ENCODE data around the gene MS4A4A. TPM values are rescaled to one million over a fixed set of nuclear protein-coding genes. Genes with fewer than 3 reads are reported as not detected.

Gene MS4A4A
- total RNA-seq, 1 donor from 2014 or later = 13.9 TPM

DNA sequence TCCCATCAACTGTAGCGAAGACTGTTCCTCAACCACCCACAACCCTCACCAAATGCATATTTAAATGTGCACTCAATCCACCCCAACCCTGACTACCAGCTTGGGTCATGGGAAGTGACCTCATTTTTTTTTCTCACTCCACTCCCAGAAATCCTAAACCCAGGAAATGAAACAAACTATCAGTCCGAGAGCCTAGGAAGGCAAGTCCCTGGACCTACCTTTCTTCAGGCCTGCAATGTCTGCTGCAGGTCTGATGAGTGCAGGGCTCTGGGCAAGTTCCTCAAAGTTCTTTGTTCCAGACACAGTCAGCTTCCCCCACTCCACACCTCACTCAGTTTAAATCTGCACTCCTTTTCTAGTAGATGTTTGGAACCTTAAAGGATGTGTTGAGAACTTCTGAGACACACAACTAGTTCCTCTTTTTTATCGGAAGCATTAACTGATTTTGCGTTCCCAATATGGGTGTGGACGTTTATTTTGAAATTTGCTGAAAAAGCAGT, 37.7 kb upstream of the MS4A4A start, which contains the start of gene MS4A4E:
Gene MS4A4E (minus strand): TSS at position 398 of the 500 bp plus-strand sequence. CDS start 13,082 bp downstream, outside the sequence.
- no peak for DNase-seq
- intact Hi-C loops (cut with micrococcal nuclease) = no loop called here
- Histone ChIP-seq H3K27ac (replicated peaks) (peak within 1 kb of the TSS; percentile 38), H3K4me3 (peak within 1 kb of the TSS; percentile 27), H3K9me3 (replicated peaks) (no peaks in the 10 kb centered on the region), H3K4me1 (no peaks in the 10 kb centered on the region), H3K27me3 (ENCODE audit: low read depth) (peaks cover 23% of the 10 kb centered on the region), H3K36me3 (no peaks in the 10 kb centered on the region)
- TF ChIP-seq, protein P1, sequence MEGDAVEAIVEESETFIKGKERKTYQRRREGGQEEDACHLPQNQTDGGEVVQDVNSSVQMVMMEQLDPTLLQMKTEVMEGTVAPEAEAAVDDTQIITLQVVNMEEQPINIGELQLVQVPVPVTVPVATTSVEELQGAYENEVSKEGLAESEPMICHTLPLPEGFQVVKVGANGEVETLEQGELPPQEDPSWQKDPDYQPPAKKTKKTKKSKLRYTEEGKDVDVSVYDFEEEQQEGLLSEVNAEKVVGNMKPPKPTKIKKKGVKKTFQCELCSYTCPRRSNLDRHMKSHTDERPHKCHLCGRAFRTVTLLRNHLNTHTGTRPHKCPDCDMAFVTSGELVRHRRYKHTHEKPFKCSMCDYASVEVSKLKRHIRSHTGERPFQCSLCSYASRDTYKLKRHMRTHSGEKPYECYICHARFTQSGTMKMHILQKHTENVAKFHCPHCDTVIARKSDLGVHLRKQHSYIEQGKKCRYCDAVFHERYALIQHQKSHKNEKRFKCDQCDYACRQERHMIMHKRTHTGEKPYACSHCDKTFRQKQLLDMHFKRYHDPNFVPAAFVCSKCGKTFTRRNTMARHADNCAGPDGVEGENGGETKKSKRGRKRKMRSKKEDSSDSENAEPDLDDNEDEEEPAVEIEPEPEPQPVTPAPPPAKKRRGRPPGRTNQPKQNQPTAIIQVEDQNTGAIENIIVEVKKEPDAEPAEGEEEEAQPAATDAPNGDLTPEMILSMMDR (IDR thresholded peaks at IDR 0.05; ENCODE audit: borderline replicate concordance) = no peak

DNA sequence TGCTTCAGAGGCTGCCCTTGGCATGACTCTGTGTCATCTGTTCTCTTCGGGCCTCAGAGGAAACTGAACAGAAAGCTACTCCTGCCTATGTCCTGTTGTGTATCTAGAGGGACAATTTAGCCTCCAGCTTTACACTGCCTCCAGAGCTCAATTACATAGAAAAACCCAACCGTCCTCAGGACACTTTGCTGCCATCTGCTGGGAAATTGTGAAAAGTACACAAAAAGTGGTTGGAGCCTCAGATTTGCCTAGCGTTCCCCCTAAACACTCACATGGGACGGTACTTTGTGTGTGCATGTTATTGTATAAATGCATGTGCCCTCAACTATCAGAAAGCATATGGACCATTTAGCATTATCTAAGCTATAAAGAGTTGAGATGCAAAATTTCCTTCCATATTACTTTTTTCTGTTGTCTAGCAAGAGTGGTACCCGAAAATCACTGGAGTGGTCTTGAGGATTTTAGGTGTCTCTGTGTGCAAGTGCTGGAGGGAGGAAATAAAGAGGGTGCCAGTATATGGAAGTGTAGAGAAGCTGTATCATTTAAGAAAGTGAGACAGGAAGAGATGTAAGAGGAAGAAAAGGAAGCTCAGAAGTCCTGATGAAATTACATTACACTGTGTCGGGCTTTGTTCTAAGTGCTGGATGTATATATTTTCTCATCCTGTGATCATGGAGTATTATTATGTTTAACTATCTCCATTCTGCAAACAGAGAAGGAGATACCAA, 28.8 kb upstream of the MS4A4A start:
- TF ChIP-seq, protein P1 (IDR thresholded peaks at IDR 0.05; ENCODE audit: borderline replicate concordance) = peak; percentile 57
- Histone ChIP-seq H3K36me3 (no peaks in the 10 kb centered on the region), H3K27me3 (ENCODE audit: low read depth) (peaks cover 24% of the 10 kb centered on the region), H3K9me3 (replicated peaks) (peaks cover 12% of the 10 kb centered on the region), H3K4me1 (no peaks in the 10 kb centered on the region), H3K4me3 (no peak overlapping the region), H3K27ac (replicated peaks) (peak overlapping the region; percentile 27)
- intact Hi-C loops (cut with micrococcal nuclease) = no loop called here
- no peak for DNase-seq

DNA sequence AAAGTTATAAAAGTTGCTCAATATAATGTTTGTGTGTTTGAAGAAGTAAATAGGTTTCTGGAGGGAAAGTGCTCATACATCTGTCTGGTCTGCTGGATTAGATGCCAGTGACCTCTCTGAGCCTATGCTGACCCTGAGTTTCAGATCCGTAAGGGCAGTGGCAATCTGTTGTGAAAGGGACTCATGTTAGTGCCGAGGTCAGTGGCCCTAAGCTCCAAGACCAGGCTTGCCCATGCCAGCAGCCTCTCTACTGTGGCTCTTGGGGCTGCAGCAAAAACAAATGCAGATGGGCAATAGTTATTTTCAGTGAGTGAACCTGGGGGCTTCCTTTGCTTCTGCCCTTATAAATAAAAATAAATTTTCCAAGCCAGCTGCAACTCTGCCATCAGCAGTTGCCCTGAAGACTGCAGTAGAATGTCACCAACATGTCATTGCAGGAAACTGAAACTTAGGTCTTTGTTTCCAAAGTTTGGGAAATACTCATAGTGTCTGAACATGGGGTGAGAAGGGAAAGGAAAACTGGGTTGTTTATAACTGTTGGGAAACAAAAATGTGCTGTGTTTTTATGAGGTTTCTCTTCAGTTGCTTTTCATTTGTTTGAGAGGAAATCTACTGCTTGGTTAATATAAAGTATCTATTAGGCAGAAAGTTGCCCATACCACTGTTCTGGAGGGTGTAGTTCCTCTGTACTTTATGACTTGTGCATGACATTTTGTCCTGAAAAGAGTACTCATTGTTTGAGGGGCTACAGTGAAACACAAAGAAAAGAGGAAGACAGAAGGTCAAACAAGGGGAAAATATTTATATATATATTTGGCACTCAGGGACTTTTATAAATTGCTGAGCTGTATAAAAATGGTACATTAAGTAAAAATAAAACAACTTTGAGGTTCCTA, 28.0 kb upstream of the MS4A4A start:
- Histone ChIP-seq H3K9me3 (replicated peaks) (peaks cover 12% of the 10 kb centered on the region), H3K4me3 (no peak overlapping the region), H3K4me1 (no peaks in the 10 kb centered on the region), H3K36me3 (no peaks in the 10 kb centered on the region), H3K27ac (replicated peaks) (peak overlapping the region; percentile 27), H3K27me3 (ENCODE audit: low read depth) (peaks cover 24% of the 10 kb centered on the region)
- no peak for DNase-seq
- intact Hi-C loops (cut with micrococcal nuclease) = no loop called here
- TF ChIP-seq, protein P1 (IDR thresholded peaks at IDR 0.05; ENCODE audit: borderline replicate concordance) = no peak

DNA sequence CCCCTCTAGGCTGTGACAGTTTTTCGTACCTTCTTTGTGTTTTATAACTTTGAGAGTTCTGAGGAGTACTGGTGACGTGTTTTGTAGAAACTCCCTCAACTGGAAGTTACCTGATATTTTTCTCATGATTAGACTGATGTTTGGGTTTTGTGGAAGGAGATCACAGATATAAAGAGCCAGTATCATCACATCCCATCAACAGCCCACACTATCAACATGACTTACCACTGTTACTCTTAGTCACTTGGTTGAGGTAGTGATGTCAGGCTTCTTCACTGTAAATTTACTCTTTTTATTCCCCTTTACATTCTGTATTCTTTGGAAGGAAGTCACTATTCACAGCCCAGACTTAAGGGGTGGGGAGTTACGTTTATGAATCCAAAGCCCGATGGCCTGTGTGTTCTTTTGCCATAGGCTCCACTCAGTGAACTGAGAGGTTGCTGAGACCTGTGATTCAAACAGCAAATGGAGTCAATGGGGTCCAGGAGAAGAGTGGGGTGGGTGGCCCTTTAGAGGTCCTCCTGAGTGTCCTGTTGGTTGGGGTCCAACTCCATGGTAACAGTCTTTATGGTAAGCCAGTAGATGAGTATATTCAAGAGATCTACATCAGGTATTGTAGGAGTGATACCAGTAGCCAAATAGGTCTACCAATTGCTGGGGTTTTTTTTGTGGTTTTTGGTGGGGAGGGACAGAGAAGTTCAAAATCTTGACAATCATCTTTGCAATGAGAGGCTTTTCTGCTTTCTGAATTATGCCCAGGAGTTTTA, 22.3 kb upstream of the MS4A4A start:
- intact Hi-C loops (cut with micrococcal nuclease) = no loop called here
- TF ChIP-seq, protein P1 (IDR thresholded peaks at IDR 0.05; ENCODE audit: borderline replicate concordance) = no peak
- H3K9me3 ChIP-seq (replicated peaks) = peaks cover 18% of the 10 kb centered on the region
- DNase-seq = no peak
- H3K27ac ChIP-seq (replicated peaks) = no peak overlapping the region
- peaks cover 10% of the 10 kb centered on the region for H3K27me3 ChIP-seq (ENCODE audit: low read depth)
- H3K4me3 ChIP-seq = no peak overlapping the region
- H3K4me1 ChIP-seq = no peaks in the 10 kb centered on the region
- no peaks in the 10 kb centered on the region for H3K36me3 ChIP-seq

DNA sequence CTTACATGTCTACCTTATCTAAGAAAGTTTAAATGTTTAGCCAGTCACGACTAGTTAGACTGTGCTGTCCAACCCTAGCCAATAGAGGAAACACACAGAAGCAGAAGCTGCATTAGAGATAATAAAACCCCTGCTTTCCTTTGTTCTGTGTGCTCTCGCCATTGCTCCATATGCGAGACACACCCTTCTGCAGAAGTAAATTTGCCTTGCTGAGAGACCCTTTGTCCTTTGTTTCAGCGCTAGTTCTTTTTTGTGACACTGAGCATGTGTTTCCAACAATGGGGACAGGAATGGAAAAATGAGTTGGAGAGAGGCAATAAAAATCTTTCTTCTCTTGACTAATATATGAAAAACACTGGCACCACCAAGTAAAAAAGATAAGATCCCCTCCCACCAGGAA, 19.5 kb upstream of the MS4A4A start:
- TF ChIP-seq, protein P1 (IDR thresholded peaks at IDR 0.05; ENCODE audit: borderline replicate concordance) = no peak
- Histone ChIP-seq H3K9me3 (replicated peaks) (peaks cover 5% of the 10 kb centered on the region), H3K4me1 (no peaks in the 10 kb centered on the region), H3K27ac (replicated peaks) (no peak overlapping the region), H3K4me3 (no peak overlapping the region), H3K27me3 (ENCODE audit: low read depth) (peaks cover under 1% of the 10 kb centered on the region), H3K36me3 (no peaks in the 10 kb centered on the region)
- intact Hi-C loops (cut with micrococcal nuclease) = no loop called here
- DNase-seq = no peak

All from left ventricle myocardium inferior (tissue), 1 donor.